Peyer's patch (tissue), 4 donors: ENCODE data around the gene TPPP2.

ENCODE experiments used
- CTCF ChIP-seq, 6 experiments: fragments of 450-650 bp in 4 of 6; fragments of 200-600 bp in 2 of 6; sonication (generic) in 1 of 6; IDR thresholded peaks; one replicate each; pipeline ENCODE4 v1.5.1; 2017 to 2019; ENCODE audit warnings: antibody characterized with exemption in 6 of 6, mild to moderate bottlenecking in 3 of 6, moderate library complexity in 1 of 6
- POLR2A ChIP-seq, 2 donors: fragments of 450-650 bp; IDR thresholded peaks; one replicate each; pipeline ENCODE4 v1.5.1; 2017; ENCODE audit warnings: antibody characterized with exemption in 2 of 2, mild to moderate bottlenecking in 2 of 2, moderate library complexity in 2 of 2

GRCh38 chr14:21025371-21026273 is 4.4 kb upstream of the TPPP2 start:
- peak in 1 of 6 experiments; percentile 12 for TF ChIP-seq CTCF (IDR thresholded peaks at IDR 0.05)
- TF ChIP-seq POLR2A (IDR thresholded peaks at IDR 0.05), result no peak
